Measurements from ENCODE around the gene GRAP2.

- no peak for TF ChIP-seq CTCF (IDR thresholded peaks at IDR 0.05)
- no peak for TF ChIP-seq POLR2A (IDR thresholded peaks at IDR 0.05)
Observed at GRCh38 chr22:40010746-40011145, 109.9 kb downstream of the GRAP2 start.

Data from uterus (tissue), 2 donors.